ENCODE measurements around the gene KDM7A.

- TF ChIP-seq CTCF (IDR thresholded peaks at IDR 0.05 in 2 of 3, conservative IDR thresholded peaks at IDR 0.05 in 1 of 3; ENCODE audit: insufficient read depth in 2 of 3, low read depth in 1 of 3, low read length in 3 of 3): no peak
- TF ChIP-seq MYBL2 (IDR thresholded peaks at IDR 0.05; ENCODE audit: low read depth): no peak
- no peak for TF ChIP-seq MYBL2 (CRISPR knock-in tag; IDR thresholded peaks at IDR 0.05; ENCODE audit: borderline replicate concordance)
- no peak for TF ChIP-seq GMEB1 (CRISPR knock-in tag; IDR thresholded peaks at IDR 0.05)
- no peak for TF ChIP-seq ZZZ3 (IDR thresholded peaks at IDR 0.05)
- TF ChIP-seq SAFB (IDR thresholded peaks at IDR 0.05; ENCODE audit: borderline replicate concordance, low read depth, low read length): no peak
- TF ChIP-seq POLR2G (IDR thresholded peaks at IDR 0.05; ENCODE audit: low read depth, low read length): no peak
- TF ChIP-seq MAZ (CRISPR knock-in tag; conservative IDR thresholded peaks at IDR 0.05 in 1 of 2, IDR thresholded peaks at IDR 0.05 in 1 of 2): no peak
- TF ChIP-seq ZBTB11 (CRISPR knock-in tag; IDR thresholded peaks at IDR 0.05): no peak
- TF ChIP-seq EGR1 (conservative IDR thresholded peaks at IDR 0.05): no peak
- no peak for TF ChIP-seq POLR2AphosphoS5 (IDR thresholded peaks at IDR 0.05; ENCODE audit: control insufficient read depth, insufficient read depth, low read depth, low read length)
- TF ChIP-seq RBM39 (optimal IDR thresholded peaks at IDR 0.05; ENCODE audit: low read depth, low read length): no peak
- TF ChIP-seq NFRKB (IDR thresholded peaks at IDR 0.05; ENCODE audit: low read depth): no peak
Measured at GRCh38 chr7:140206616-140207389, 30.0 kb upstream of the KDM7A start.

Measured in K562 (cell line).